ENCODE data around the gene FAM136A.
"Not testable (repeated sequence)": the region's sequence is repeated elsewhere in the genome, so short reads cannot be mapped to it uniquely, and the experiment has no call there.

FAM136A gene

DNA sequence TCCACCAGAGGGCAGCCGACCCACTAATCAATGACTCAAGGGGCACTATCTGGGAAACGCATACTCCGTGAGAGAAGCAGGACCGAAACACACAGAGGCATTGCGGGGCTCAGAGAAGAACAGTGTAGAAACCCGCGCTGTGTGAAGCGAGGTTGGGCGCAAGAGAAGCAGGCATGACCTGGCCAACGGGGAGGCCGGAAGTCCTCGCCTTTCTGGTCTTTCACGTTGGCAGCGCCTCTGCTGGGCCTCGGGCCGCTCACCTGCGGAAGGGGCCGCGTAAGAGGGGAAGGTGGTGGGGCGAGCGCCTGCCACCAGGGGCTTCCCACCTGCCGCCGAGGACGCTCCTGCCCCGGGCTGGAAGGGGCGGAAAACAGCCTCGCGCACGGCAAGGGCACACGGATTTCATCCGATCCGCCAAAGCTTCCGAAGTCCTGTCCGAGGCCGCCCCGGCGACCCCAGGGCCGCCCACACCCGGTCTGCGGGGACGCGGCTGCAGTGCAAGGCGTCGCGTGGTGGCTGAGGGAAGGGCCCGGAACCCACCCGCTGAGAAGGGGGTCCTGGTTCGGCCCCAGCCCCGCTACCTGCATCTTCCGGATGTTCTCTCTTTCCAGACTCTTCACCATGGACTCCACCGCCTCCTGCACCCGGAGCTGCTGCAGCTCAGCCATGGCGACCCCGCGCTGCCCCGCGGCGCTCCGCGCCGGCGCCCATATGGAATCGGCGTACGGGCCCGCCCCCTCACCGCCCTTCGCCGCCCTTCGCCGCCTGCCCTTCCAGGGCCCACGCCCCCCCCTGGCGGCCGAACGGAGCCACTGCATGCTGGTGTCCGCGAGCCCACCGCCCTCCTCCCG is at the start of gene FAM136A:
TSS of gene FAM136A (minus strand) at position 724 of the 851 bp plus-strand sequence. CDS start at position 668, 56 bp downstream.
- DNase-seq (ENCODE audit: low read depth, low spot score) = no peak

DNA sequence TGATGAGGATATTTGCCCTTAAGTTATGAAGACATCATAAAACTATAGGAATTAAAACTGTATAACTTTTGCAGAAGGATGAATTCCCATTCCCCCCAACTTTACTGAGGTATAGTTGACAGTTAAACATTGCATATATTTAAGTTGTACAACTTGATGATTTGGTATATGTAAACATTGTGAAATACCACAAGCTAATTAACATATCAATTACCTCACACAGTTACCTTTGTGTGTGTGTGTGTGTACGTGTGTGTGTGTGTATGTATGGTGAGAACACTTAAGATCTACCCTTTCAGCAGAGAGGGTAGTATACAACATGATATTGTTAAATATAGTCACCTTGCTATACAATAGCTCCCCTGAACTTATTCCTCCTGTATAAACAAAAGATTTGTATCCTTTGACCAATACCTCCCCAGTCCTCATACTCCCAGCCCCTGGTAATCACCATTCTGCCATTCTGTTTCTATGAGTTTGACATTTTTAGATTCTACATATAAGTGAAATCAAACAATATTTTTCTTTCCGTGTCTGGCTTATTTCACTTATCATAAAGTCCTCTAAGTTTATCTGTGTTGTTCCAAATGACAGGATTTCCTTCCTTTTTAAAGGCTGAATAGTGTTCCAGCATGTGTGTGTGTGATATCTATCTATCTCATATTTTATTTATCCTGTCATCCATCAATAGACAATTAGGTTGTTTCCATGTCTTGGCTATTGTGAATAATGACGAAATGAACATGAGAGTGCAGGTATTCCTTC is 48.2 kb upstream of the FAM136A start:
- DNase-seq (ENCODE audit: low read depth, low spot score) = no peak

- DNase-seq (ENCODE audit: low read depth, low spot score) = no peak
Observed at GRCh38 chr2:70347831-70348230, 46.0 kb upstream of the FAM136A start.

DNA sequence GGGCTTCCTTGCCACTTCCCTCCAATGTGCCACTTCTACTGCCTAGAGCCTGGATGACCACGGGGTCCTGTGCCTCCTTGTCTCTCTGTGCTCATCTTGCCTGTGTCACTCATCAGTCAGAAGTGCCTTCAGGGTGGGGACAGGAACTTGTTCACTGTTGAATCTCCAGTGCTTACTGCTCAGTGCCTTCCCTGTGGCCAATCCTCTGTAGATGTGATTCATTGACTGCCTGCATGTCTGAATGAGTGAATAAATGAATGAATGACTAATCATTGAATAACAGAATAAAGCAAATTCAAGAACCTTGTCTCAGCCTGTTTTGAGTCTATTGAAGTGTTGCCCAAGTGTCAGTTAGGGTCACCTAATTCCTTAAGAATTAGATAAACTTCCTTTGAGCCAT is 42.3 kb upstream of the FAM136A start:
- no peak for DNase-seq (ENCODE audit: low read depth, low spot score)

- DNase-seq (ENCODE audit: low read depth, low spot score) = no peak
Observed at GRCh38 chr2:70341477-70341765, 39.6 kb upstream of the FAM136A start.

- DNase-seq (ENCODE audit: low read depth, low spot score) = no peak
Observed at GRCh38 chr2:70340761-70341476, 39.1 kb upstream of the FAM136A start.

- DNase-seq (ENCODE audit: low read depth, low spot score) = no peak
Observed at GRCh38 chr2:70340075-70340474, 38.2 kb upstream of the FAM136A start.

GRCh38 chr2:70336552-70336951 is 34.7 kb upstream of the FAM136A start:
- DNase-seq (ENCODE audit: low read depth, low spot score) = no peak

- no peak for DNase-seq (ENCODE audit: low read depth, low spot score)
Observed at GRCh38 chr2:70331012-70331411, 29.1 kb upstream of the FAM136A start.

- no peak for DNase-seq (ENCODE audit: low read depth, low spot score)
Observed at GRCh38 chr2:70330476-70330875, 28.6 kb upstream of the FAM136A start.

DNA sequence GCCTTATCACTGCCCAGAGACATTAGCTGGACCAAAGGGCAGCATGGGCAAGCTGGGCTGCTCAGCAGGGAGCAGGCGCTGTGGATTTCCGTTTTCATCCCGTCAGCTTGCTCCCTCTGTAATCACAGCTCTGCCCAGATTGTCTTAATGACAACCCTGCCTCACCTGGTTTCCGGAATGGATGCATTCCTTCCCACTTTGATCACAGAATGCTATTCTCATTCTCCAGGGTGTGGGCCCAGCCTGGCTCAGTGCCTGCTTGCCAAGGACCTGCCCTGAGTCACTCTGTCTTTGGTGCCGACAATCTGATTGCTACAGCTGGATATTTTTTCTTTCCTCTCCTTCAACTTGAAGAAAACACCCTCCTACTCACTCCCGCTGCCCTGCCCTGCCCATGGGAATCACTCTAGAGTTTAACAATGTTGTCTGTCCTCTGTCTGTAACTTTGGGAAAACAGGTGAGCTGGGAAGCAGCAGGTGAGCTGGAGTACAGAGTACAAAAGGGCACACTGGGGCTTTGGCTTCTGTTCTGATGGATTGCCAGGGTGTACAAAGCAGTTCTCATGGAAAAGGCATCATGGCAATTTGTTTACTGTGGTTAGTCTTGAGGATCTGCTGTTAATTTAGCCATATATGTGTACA is 27.2 kb upstream of the FAM136A start:
- no peak for DNase-seq (ENCODE audit: low read depth, low spot score)

DNA sequence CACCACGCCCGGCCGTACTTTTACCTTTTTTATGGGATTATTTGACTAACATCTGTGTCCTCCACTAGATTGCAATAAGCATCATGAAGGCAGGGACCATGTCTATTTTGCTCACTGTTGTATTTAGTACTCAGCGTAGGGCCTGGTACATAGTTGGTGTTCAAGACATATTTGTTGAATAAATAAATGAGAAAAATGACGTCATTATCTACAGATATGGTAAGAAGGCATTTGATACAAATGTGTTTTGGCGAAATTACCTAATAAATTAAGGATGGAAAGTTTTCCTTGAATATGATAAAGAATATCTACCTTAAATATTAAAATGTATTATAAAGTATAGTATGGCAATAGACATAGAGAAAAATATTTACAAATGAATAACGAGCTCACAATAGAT is 24.0 kb upstream of the FAM136A start:
- no peak for DNase-seq (ENCODE audit: low read depth, low spot score)

- no peak for DNase-seq (ENCODE audit: low read depth, low spot score)
Observed at GRCh38 chr2:70322518-70322917, 20.7 kb upstream of the FAM136A start.

- DNase-seq (ENCODE audit: low read depth, low spot score) = no peak
Observed at GRCh38 chr2:70321370-70321769, 19.5 kb upstream of the FAM136A start.

DNA sequence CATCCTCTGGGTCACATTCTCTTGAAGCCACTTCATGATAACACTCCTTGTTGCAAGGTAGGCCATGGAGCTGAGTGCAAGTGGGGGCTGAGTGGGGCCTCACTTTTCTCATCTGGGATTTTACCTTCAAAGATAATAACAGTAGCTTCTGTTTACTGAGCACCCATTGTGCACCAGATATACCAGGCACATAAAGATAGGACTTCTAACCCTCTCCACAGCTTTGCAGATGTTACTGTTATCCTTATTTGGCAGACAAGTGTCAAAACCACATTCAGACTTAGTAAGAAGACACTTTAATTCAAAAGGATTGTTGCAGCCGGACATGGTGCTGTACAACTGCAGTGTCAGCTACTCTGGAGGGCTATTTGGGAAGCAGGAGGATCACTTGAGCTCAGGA is 12.8 kb upstream of the FAM136A start:
- no peak for DNase-seq (ENCODE audit: low read depth, low spot score)

- no peak for DNase-seq (ENCODE audit: low read depth, low spot score)
Observed at GRCh38 chr2:70312560-70312959, 10.7 kb upstream of the FAM136A start.

DNA sequence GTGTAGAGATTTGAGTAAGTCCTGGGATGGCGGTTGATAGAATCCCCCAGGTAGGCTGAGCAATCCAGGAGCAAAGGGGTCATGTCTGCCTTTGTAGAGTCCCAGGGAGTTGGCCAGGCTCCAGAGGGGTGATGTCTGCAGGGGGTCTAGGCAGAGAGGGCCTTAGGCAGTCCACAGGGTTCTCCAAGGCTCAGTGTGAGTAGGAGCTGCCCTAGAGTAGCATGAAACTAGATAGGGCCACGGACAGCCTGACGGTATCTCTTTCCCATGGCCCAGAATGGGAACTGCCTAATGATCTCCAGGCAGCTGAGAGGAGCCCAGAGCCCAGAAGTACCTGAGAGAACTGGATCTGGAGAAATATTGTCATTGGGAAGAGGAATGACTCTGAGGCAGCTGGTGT is 9.0 kb upstream of the FAM136A start:
- DNase-seq (ENCODE audit: low read depth, low spot score) = no peak

- DNase-seq (ENCODE audit: low read depth, low spot score) = no peak
Observed at GRCh38 chr2:70305531-70305930, 3.7 kb upstream of the FAM136A start.

DNA sequence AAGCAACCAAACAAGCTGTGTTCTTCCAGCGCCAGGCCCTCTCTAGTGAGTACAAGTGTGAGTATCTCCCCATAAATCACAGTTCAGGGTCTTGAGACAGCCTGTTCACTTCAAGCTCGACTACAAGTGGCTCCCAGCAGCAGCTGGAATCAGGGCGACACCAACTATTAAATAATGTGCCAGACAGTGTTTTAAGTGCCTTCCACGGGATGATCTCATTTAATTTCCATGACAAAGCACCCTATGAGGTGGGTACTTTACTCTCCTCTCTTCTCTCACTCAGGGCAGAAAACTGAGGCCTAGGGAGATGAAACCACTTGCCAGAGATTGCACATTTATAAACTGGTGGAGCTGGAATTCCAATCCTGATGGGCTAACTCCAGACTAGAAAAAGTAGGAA is 2.6 kb upstream of the FAM136A start:
- no peak for DNase-seq (ENCODE audit: low read depth, low spot score)

- no peak for DNase-seq (ENCODE audit: low read depth, low spot score)
Observed at GRCh38 chr2:70303186-70303585, 1.3 kb upstream of the FAM136A start.

GRCh38 chr2:70302195-70302546 is 304 bp upstream of the FAM136A start:
- not testable (repeated sequence) for DNase-seq (ENCODE audit: low read depth, low spot score)

DNA sequence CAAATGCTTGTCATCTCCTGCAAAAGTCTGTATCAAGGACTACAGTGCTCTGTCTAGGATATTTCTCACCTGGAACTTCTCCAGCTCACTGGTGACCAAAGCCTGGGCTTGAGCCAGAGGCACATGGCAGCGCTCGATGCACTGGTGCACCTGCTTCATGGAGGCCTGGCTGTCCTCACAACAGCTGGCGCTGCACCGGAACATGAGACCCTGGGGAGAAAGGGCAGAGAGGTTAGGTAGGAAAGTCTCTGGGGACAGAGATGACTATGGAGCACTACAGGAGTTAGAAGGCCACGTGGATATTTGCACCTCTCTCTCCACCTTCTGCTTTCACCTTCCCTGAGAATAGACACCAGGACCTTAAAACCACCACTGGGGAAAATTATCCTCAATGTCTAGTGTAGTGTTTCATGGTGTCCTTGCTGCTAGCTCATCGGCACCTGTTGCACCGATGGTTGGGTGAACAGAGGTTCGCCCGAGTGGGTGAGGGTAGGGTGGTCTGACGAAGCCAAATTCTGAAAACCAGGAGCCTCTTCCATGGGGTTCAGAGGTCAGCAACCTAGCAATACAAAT is 1.0 kb downstream of the FAM136A start:
- no peak for DNase-seq (ENCODE audit: low read depth, low spot score)

Data from brain pericyte (primary cell).